ENCODE data around the gene WNT11. TPM values are rescaled to one million over a fixed set of nuclear protein-coding genes. Genes with fewer than 3 reads are reported as not detected.
A peak's percentile ranks its signal among the peaks of the same experiment; 100 is the strongest.

Gene WNT11
- total and polyA plus RNA-seq, 12 donors, result 3.8 to 88.2 (median 32.3) TPM

DNA sequence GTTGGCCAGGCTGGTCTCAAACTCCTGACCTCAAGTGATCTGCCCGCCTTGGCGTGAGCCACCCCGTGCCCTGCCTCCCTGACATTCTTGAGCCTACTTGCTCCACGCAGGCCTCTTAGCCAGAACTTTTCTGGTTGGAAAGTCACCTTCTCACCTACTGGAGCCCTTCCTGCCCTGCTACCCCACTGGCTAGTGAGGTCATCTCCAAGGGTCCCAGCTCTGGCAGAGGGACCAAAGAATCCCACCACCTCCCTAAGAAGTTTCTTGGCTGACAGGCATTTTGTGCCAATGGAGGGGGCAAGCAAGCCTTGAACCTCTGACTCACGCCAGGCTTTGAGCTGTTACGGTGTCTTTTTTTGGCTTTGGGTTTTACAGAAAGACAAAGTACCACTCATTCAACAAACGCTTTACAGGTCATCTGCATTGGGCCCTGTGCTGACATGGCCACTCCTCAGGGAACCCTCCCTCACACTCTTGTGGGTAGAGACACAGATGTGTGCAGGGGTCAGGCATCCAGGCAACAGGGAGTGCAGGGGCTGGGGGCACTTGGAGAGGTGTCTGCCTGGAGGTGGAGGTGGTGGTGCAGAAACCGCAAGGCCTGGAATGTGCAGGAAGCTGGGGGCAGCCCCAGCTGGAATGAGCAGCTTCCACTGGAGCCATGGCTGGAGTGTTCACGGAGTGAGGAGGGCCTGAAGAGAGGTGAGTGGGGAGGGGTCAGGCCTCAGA lies 27.1 kb upstream of the WNT11 start:
- Histone ChIP-seq H3K4me3 (no peak overlapping the region), H3K36me3 (replicated peaks in 1 of 2) (no peaks in the 10 kb centered on the region), H3K27me3 (no peaks in the 10 kb centered on the region), H3K4me1 (replicated peaks in 1 of 2) (peaks cover 7 to 23% of the 10 kb centered on the region in 2 donors), H3K27ac (peak overlapping the region in 4 of 5 donors; percentile 65 to 95 (median 88)), H3K9me3 (replicated peaks in 1 of 3) (no peaks in the 10 kb centered on the region)
- peak in 2 of 7 donors; percentile 29 to 30 for DNase-seq
- TF ChIP-seq, protein P1, sequence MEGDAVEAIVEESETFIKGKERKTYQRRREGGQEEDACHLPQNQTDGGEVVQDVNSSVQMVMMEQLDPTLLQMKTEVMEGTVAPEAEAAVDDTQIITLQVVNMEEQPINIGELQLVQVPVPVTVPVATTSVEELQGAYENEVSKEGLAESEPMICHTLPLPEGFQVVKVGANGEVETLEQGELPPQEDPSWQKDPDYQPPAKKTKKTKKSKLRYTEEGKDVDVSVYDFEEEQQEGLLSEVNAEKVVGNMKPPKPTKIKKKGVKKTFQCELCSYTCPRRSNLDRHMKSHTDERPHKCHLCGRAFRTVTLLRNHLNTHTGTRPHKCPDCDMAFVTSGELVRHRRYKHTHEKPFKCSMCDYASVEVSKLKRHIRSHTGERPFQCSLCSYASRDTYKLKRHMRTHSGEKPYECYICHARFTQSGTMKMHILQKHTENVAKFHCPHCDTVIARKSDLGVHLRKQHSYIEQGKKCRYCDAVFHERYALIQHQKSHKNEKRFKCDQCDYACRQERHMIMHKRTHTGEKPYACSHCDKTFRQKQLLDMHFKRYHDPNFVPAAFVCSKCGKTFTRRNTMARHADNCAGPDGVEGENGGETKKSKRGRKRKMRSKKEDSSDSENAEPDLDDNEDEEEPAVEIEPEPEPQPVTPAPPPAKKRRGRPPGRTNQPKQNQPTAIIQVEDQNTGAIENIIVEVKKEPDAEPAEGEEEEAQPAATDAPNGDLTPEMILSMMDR (IDR thresholded peaks at IDR 0.05), result no peak
- TF ChIP-seq POLR2A (IDR thresholded peaks at IDR 0.05), result no peak
- 78 to 89% (median 82%) methylated on average over 7 to 9 of the region's 9 CpGs for WGBS, 4 donors
- intact Hi-C loops (cut with DNase I), result no loop called here

DNA sequence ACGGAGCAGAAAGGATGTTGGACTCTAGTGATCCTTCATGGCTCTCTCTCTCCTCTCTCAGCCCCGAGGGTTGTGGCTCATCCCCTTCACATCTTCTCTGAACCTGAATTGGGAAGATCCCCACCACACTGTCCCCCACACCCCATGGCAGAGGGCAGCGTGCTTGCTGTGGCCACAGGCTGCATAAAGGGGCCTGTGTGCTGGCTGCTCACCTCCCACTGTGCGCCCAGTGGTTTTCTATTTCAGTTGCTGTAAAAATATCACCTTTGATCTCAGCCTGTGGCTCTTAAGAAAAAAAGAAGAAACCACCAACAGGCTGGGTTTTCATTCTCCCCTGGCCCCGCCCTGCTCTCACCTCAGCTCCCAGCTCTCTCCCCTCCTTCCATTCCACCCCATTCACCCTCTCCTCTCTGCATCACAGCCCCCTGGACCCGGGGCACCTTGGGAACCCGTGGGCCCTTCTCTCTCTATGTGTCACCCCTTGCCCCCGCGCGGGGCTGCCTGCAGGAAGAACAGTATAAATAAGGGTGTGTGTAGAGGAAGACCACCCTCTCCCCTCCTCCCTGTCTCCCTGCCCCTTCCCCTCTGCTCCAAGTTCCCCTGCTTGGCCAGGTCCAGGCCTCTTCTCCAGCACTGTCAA lies 25.8 kb upstream of the WNT11 start:
- 71 to 79% (median 75%) methylated on average over 10 of the region's 10 CpGs for WGBS, 4 donors
- H3K4me1 ChIP-seq (replicated peaks in 1 of 2), result peaks cover 7 to 23% of the 10 kb centered on the region in 2 donors
- intact Hi-C loops (cut with DNase I), result no loop called here
- no peaks in the 10 kb centered on the region for H3K36me3 ChIP-seq (replicated peaks in 1 of 2)
- H3K9me3 ChIP-seq (replicated peaks in 1 of 3), result no peaks in the 10 kb centered on the region
- DNase-seq, result no peak
- H3K27me3 ChIP-seq, result no peaks in the 10 kb centered on the region
- H3K4me3 ChIP-seq, result no peak overlapping the region
- no peak for TF ChIP-seq POLR2A (IDR thresholded peaks at IDR 0.05)
- TF ChIP-seq, protein P1 (IDR thresholded peaks at IDR 0.05), result no peak
- H3K27ac ChIP-seq, result no peak overlapping the region

DNA sequence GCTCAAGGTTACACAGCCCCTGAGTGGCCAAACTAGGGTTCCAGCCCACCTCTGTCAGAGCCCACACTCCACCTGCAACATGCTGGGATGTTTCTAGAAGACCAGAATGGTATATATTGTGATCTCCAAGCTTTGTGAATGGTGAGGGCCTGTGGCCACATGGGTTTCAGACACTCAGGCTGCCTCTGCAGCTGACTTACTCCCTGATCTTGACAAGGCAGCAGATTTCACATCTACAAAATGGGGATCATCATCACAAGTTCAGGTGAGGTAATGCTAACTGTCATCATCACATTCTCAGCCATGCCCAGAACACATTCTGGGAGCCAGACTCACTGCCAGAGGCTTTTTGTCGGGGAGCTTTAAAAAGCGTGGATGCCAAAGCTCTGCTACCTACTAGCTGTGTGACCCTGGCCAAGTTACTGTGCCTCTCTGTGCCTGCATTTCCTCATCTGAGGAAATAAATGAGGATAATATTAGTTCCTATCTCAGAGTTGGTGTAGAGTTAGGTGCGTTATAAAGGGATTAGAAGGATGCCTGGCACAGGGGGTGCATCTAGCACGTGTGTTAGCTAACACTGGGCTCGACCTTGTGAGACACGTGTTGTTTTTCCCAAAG lies 24.9 kb upstream of the WNT11 start:
- TF ChIP-seq, protein P1 (IDR thresholded peaks at IDR 0.05), result no peak
- no peak for TF ChIP-seq POLR2A (IDR thresholded peaks at IDR 0.05)
- no peak overlapping the region for H3K27ac ChIP-seq
- WGBS, 4 donors, result 80 to 96% (median 84%) methylated on average over 6 of the region's 6 CpGs
- H3K4me1 ChIP-seq (replicated peaks in 1 of 2), result peaks cover 7 to 16% of the 10 kb centered on the region in 2 donors
- DNase-seq, result no peak
- H3K27me3 ChIP-seq, result no peaks in the 10 kb centered on the region
- no peaks in the 10 kb centered on the region for H3K36me3 ChIP-seq (replicated peaks in 1 of 2)
- no peak overlapping the region for H3K4me3 ChIP-seq
- H3K9me3 ChIP-seq (replicated peaks in 1 of 3), result no peaks in the 10 kb centered on the region
- intact Hi-C loops (cut with DNase I), result no loop called here

DNA sequence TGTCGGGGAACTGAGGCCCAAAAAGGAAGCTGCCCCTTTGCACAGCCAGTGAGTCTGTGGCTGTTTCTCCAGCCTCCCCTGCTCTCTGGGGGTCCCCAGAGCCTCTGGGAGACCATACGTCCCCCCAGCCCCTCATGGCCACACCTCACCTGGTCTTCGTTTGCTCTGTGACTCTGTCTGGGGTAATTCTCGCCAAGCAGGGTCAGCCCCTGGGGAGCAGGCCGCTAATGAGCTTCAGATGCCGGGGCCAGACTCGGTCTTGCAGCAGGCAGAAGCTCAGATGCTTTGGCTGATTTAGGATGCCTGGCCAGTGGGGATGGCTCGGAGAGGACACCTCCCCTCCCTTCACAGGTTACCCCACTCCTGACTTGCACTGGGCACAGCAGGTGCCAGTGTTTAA lies 24.1 kb upstream of the WNT11 start:
- intact Hi-C loops (cut with DNase I), result no loop called here
- TF ChIP-seq, protein P1 (IDR thresholded peaks at IDR 0.05), result no peak
- no peak for TF ChIP-seq POLR2A (IDR thresholded peaks at IDR 0.05)
- H3K27ac ChIP-seq, result no peak overlapping the region
- peaks cover 7 to 16% of the 10 kb centered on the region in 2 donors for H3K4me1 ChIP-seq (replicated peaks in 1 of 2)
- no peak for DNase-seq
- H3K36me3 ChIP-seq (replicated peaks in 1 of 2), result no peaks in the 10 kb centered on the region
- 70 to 80% (median 79%) methylated on average over 7 to 8 of the region's 8 CpGs for WGBS, 4 donors
- H3K9me3 ChIP-seq (replicated peaks in 1 of 3), result no peaks in the 10 kb centered on the region
- H3K4me3 ChIP-seq, result no peak overlapping the region
- H3K27me3 ChIP-seq, result no peaks in the 10 kb centered on the region

Measured in adrenal gland (tissue), 12 donors.